Prostate gland (tissue), 2 donors: ENCODE data around the gene TMEM272.

Experiments
- POLR2A ChIP-seq: fragments of 450-650 bp; IDR thresholded peaks from one replicate; pipeline ENCODE4 v1.6.1; 2016; ENCODE audit warnings: antibody characterized with exemption, mild to moderate bottlenecking
- TF ChIP-seq, protein P1 (sequence below), 4 experiments: fragments of 200-600 bp in 2 of 4; fragments of 450-650 bp in 2 of 4; sonication (generic) in 2 of 4; IDR thresholded peaks; 1 replicate in 3 of 4; 2 replicates in 1 of 4; pipeline ENCODE4 v1.5.1; 2016 to 2019; ENCODE audit warnings: antibody characterized with exemption in 4 of 4, mild to moderate bottlenecking in 2 of 4, moderate library complexity in 2 of 4

DNA sequence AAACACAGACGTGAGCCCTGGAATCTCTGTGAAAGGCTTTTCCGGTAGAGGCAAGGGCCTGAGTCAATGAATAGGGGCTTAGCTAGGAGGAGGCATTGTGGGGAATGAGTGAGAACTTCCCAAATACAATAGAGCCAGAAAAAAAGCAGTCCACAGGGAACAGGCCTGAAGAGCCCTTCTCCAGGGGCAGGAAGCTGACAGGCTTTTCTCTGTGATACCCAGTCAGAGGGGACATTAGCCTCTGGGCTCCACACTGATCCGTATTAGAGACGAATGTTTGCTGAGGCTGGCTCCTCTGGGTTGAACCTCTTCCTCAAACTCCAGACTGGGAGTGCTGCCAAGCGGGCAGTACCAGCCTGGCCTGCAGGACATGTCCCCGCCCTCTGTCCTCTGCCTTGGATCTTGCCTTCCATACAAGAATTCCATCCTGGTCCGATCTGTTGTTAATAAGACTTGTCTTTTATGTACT lies 43.3 kb downstream of the TMEM272 start:
- no peak for TF ChIP-seq POLR2A
- TF ChIP-seq, protein P1, sequence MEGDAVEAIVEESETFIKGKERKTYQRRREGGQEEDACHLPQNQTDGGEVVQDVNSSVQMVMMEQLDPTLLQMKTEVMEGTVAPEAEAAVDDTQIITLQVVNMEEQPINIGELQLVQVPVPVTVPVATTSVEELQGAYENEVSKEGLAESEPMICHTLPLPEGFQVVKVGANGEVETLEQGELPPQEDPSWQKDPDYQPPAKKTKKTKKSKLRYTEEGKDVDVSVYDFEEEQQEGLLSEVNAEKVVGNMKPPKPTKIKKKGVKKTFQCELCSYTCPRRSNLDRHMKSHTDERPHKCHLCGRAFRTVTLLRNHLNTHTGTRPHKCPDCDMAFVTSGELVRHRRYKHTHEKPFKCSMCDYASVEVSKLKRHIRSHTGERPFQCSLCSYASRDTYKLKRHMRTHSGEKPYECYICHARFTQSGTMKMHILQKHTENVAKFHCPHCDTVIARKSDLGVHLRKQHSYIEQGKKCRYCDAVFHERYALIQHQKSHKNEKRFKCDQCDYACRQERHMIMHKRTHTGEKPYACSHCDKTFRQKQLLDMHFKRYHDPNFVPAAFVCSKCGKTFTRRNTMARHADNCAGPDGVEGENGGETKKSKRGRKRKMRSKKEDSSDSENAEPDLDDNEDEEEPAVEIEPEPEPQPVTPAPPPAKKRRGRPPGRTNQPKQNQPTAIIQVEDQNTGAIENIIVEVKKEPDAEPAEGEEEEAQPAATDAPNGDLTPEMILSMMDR (IDR thresholded peaks at IDR 0.05): peak in 1 of 4 experiments; percentile 39
